Ascending aorta (tissue), 2 donors: ENCODE data around the gene MBP. TPM values are rescaled to one million over a fixed set of nuclear protein-coding genes. Genes with fewer than 3 reads are reported as not detected.

Experiments used
- DNase-seq, 2 donors: peaks; one replicate each; pipeline ENCODE4 v3.0.0-alpha.2; 2019; ENCODE audit warnings: low spot score in 2 of 2
- H3K27ac ChIP-seq, 2 donors: fragments of 200-600 bp; sonication (generic); one replicate each; pipeline ENCODE4 v1.5.1; 2016 to 2017; ENCODE audit warnings: mild to moderate bottlenecking in 1 of 2
- H3K27me3 ChIP-seq: fragments of 200-600 bp; sonication (generic); one replicate; pipeline ENCODE4 v1.5.1; 2017
- H3K36me3 ChIP-seq, 2 donors: fragments of 200-600 bp; sonication (generic); one replicate each; pipeline ENCODE4 v1.5.1; 2016
- H3K4me1 ChIP-seq, 2 donors: fragments of 200-600 bp; sonication (generic); one replicate each; pipeline ENCODE4 v1.5.1; 2016 to 2017; ENCODE audit warnings: mild to moderate bottlenecking in 1 of 2
- H3K4me3 ChIP-seq, 2 donors: fragments of 200-600 bp; sonication (generic); one replicate each; pipeline ENCODE4 v1.5.1; 2016 to 2017; ENCODE audit warnings: mild to moderate bottlenecking in 1 of 2
- H3K9me3 ChIP-seq, 2 donors: fragments of 200-600 bp; sonication (generic); one replicate each; pipeline ENCODE4 v1.5.1; 2016
- intact Hi-C: fragments of 100-400 bp; cut with DNase I; formaldehyde crosslinking; loops from one replicate; pipeline ENCODE4 v1.15.1; 2023
- total RNA-seq: library from RNA; depleted of rRNA; stranded (reverse); fragments of >200 nt; gene quantifications from one replicate; pipeline ENCODE4 v1.1.0, GENCODE V29; 2016
- TF ChIP-seq, protein P1 (sequence below), 3 experiments: fragments of 200-600 bp in 2 of 3; fragments of 450-650 bp in 1 of 3; sonication (generic) in 2 of 3; IDR thresholded peaks; one replicate each; pipeline ENCODE4 v1.5.1; 2016 to 2019; ENCODE audit warnings: antibody characterized with exemption in 3 of 3, mild to moderate bottlenecking in 1 of 3, moderate library complexity in 1 of 3

Gene MBP
- total RNA-seq, 1 donor from 2014 or later, result 8.1 TPM

GRCh38 chr18:77071061-77071460 lies 61.5 kb downstream of the MBP start:
- H3K4me3 ChIP-seq, result no peak overlapping the region
- no peaks in the 10 kb centered on the region for H3K9me3 ChIP-seq
- H3K27ac ChIP-seq, result peak overlapping the region; percentile 68
- DNase-seq, result no peak
- H3K4me1 ChIP-seq, result peaks cover 8 to 44% of the 10 kb centered on the region in 2 donors
- TF ChIP-seq, protein P1, sequence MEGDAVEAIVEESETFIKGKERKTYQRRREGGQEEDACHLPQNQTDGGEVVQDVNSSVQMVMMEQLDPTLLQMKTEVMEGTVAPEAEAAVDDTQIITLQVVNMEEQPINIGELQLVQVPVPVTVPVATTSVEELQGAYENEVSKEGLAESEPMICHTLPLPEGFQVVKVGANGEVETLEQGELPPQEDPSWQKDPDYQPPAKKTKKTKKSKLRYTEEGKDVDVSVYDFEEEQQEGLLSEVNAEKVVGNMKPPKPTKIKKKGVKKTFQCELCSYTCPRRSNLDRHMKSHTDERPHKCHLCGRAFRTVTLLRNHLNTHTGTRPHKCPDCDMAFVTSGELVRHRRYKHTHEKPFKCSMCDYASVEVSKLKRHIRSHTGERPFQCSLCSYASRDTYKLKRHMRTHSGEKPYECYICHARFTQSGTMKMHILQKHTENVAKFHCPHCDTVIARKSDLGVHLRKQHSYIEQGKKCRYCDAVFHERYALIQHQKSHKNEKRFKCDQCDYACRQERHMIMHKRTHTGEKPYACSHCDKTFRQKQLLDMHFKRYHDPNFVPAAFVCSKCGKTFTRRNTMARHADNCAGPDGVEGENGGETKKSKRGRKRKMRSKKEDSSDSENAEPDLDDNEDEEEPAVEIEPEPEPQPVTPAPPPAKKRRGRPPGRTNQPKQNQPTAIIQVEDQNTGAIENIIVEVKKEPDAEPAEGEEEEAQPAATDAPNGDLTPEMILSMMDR (IDR thresholded peaks at IDR 0.05), result no peak
- intact Hi-C loops, result no loop called here
- no peaks in the 10 kb centered on the region for H3K36me3 ChIP-seq
- H3K27me3 ChIP-seq, result no peaks in the 10 kb centered on the region

DNA sequence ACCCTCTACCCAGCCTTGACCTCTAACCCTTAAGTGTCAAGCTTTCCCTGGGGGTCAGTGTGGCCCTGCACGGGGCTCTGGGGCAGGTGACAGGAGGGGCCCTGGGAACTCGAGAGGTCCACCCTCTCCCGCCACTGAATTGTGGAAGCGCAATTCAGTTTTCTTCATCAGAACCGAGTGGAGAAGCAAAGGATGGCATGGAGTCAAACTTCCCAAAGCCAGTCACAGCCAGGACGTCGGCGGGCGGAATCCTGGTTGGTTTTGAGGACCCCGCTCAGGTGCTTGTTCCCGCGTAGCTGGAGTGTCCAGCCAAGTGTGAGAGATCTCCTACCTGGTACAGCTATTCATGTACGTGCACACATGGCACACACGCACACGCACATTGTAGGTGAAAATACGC lies 62.0 kb downstream of the MBP start:
- no peaks in the 10 kb centered on the region for H3K27me3 ChIP-seq
- H3K4me1 ChIP-seq, result peaks cover 8 to 44% of the 10 kb centered on the region in 2 donors
- TF ChIP-seq, protein P1 (IDR thresholded peaks at IDR 0.05), result no peak
- H3K4me3 ChIP-seq, result no peak overlapping the region
- DNase-seq, result peak in 1 of 2 donors; percentile 63
- peak overlapping the region in 1 of 2 donors; percentile 68 for H3K27ac ChIP-seq
- peaks cover 0 to 3% of the 10 kb centered on the region in 2 donors for H3K36me3 ChIP-seq
- intact Hi-C loops, result no loop called here
- H3K9me3 ChIP-seq, result no peaks in the 10 kb centered on the region

GRCh38 chr18:77069931-77070330 lies 62.7 kb downstream of the MBP start:
- Histone ChIP-seq H3K4me3 (no peak overlapping the region), H3K9me3 (no peaks in the 10 kb centered on the region), H3K27ac (no peak overlapping the region), H3K27me3 (no peaks in the 10 kb centered on the region), H3K36me3 (peaks cover under 1 to 5% of the 10 kb centered on the region in 2 donors), H3K4me1 (peaks cover 8 to 44% of the 10 kb centered on the region in 2 donors)
- intact Hi-C loops, result loop anchor here (5.0 kb wide), 1 partner anchor 248 kb away; the partner anchor contains the start of gene ZNF236
- TF ChIP-seq, protein P1 (IDR thresholded peaks at IDR 0.05), result no peak
- peak in 1 of 2 donors; percentile 52 for DNase-seq

DNA sequence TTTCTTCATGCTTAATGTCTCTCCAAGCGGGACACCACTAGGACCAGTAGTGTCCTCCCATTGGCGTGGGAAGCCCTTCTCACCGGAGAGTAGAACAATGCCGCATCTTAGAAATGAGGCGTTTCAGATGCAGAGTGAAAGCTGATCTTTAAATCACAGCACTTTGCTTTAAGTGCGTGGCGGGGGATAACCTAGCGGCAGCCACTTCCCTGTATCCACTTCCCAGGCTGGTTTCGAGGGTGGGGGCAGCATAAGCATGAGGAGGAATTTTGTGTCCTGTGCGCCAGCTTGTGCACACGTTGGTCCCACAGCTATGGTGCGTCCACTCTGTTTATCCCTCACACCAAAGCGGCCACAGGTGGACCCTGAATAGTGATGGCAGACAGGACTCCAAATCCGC lies 63.1 kb downstream of the MBP start:
- TF ChIP-seq, protein P1 (IDR thresholded peaks at IDR 0.05), result no peak
- intact Hi-C loops, result loop anchor here (5.0 kb wide), 1 partner anchor 247 kb away; the partner anchor contains the start of gene ZNF236
- no peak for DNase-seq
- Histone ChIP-seq H3K36me3 (peaks cover 5% of the 10 kb centered on the region in 2 donors), H3K4me1 (peaks cover 8 to 44% of the 10 kb centered on the region in 2 donors), H3K4me3 (no peak overlapping the region), H3K27me3 (no peaks in the 10 kb centered on the region), H3K27ac (peak overlapping the region in 1 of 2 donors; percentile 69), H3K9me3 (no peaks in the 10 kb centered on the region)

DNA sequence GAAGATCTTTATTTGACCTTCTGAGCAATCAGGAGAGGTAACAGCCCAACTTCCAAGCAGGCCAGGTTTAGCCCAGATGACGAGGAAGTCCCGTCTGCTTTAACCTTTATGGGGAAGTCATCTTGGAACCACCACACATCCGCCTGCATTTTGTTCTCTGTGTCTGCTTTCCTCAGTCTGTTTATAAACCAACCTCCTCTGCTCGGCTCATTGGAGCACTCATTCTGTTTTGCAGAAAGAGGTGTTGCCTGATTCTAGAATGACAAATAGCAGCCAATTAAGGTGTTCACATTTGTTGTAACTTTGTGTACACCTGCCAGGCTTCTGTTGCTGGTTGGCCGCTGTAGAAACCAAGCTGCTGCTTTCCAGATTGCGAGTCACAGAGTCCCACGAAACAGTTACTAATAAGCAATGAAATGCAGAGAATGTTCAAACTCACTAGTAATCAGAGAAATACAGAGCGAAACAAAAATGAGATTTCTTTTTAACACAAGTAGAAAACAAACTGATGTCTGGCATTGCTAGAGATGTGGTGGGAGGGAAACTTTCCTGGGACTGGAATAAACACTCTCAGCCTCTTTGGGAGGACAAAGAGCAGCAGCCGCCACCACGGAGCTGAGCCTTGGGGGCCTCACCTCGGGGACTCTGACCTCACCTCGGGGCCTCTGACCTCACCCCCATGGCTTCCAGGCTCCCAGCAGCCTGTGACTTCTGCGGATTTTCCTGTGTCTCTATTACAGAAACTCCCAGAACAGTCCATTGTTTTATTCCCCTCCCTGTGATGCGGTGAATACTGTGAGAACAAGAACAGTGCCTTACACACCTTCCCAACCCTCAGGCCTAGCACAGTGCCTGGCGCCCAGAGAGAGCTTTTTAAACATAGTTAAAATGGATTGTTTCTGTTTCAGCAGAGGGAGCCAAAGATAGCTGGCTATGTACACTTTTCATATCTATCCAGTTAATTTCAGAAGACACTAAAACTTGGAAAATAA lies 64.0 kb downstream of the MBP start:
- intact Hi-C loops, result loop anchor here (5.0 kb wide), 1 partner anchor 246 kb away; the partner anchor contains the start of gene ZNF236

More for the DNA sequence above, 64.0 kb downstream of the MBP start:
- peaks cover 5 to 12% of the 10 kb centered on the region in 2 donors for H3K36me3 ChIP-seq
- H3K4me3 ChIP-seq, result no peak overlapping the region
- peaks cover 8 to 44% of the 10 kb centered on the region in 2 donors for H3K4me1 ChIP-seq
- H3K9me3 ChIP-seq, result no peaks in the 10 kb centered on the region
- H3K27me3 ChIP-seq, result no peaks in the 10 kb centered on the region
- H3K27ac ChIP-seq, result peak overlapping the region; percentile 69 to 84
- no peak for DNase-seq
- TF ChIP-seq, protein P1 (IDR thresholded peaks at IDR 0.05), result no peak
